Keratinocyte (primary cell): ENCODE measurements around the gene PLP1. TPM values are rescaled to one million over a fixed set of nuclear protein-coding genes. Genes with fewer than 3 reads are reported as not detected.

ENCODE experiments used
- DNase-seq: peaks from one replicate; pipeline ENCODE4 v3.0.0-alpha.2; 2011; ENCODE audit warnings: low read depth, missing footprints, low spot score
- FAIRE-seq: peaks from 2 replicates; lab custom pipeline; 2011; peaks lifted over from hg19 to GRCh38; lab: Jason Lieb, UNC
- H2AFZ ChIP-seq: 2 replicates; pipeline ENCODE4 v1.6.0; 2012; ENCODE audit warnings: low read length, control low read depth, inconsistent platforms; ENCODE audit not compliant: control insufficient read depth
- H3K27ac ChIP-seq: 2 replicates; pipeline ENCODE4 v1.5.1; 2011; ENCODE audit warnings: low read length; ENCODE audit not compliant: control insufficient read depth, insufficient read depth
- H3K27me3 ChIP-seq: 3 replicates; pipeline ENCODE4 v1.6.0; 2011; ENCODE audit warnings: low read length; ENCODE audit not compliant: control insufficient read depth, insufficient read depth; ENCODE audit errors: extremely low read depth
- H3K36me3 ChIP-seq, 2 experiments: 2 replicates in 1 of 2; 3 replicates in 1 of 2; pipeline ENCODE4 v1.5.1; 2011; ENCODE audit warnings: low read length in 2 of 2, mild to moderate bottlenecking in 1 of 2; ENCODE audit not compliant: control insufficient read depth in 2 of 2, insufficient read depth in 2 of 2; ENCODE audit errors: extremely low read depth in 1 of 2
- H3K4me1 ChIP-seq: 3 replicates; pipeline ENCODE4 v1.5.1; 2011; ENCODE audit warnings: low read length; ENCODE audit not compliant: control insufficient read depth, insufficient read depth; ENCODE audit errors: extremely low read depth
- H3K4me2 ChIP-seq: 3 replicates; pipeline ENCODE4 v1.6.0; 2011; ENCODE audit warnings: low read depth, low read length; ENCODE audit not compliant: control insufficient read depth, insufficient read depth; ENCODE audit errors: extremely low read depth
- H3K4me3 ChIP-seq, 3 experiments: fragments of 200-600 bp in 1 of 3; sonication (generic) in 1 of 3; 2 replicates in 2 of 3; 3 replicates in 1 of 3; pipeline ENCODE4 v1.5.1; 2011 to 2016; ENCODE audit warnings: low read length in 3 of 3, mild to moderate bottlenecking in 3 of 3, control low read depth in 2 of 3, inconsistent platforms in 1 of 3, low read depth in 1 of 3, mixed read lengths in 1 of 3, mixed run types in 1 of 3, moderate library complexity in 1 of 3; ENCODE audit not compliant: control insufficient read depth in 2 of 3, insufficient read depth in 2 of 3; ENCODE audit errors: extremely low read depth in 1 of 3
- H3K79me2 ChIP-seq: 2 replicates; pipeline ENCODE4 v1.6.0; 2012; ENCODE audit warnings: low read length; ENCODE audit not compliant: control insufficient read depth, insufficient read depth
- H3K9ac ChIP-seq: 3 replicates; pipeline ENCODE4 v1.6.0; 2011; ENCODE audit warnings: low read length; ENCODE audit not compliant: control insufficient read depth, insufficient read depth; ENCODE audit errors: extremely low read depth
- H3K9me1 ChIP-seq: 3 replicates; pipeline ENCODE4 v1.6.0; 2011; ENCODE audit warnings: low read length; ENCODE audit not compliant: control insufficient read depth, insufficient read depth; ENCODE audit errors: extremely low read depth
- H3K9me3 ChIP-seq: 2 replicates; pipeline ENCODE4 v1.5.1; 2012; ENCODE audit warnings: low read depth, low read length; ENCODE audit not compliant: control insufficient read depth
- H4K20me1 ChIP-seq: 3 replicates; pipeline ENCODE4 v1.6.0; 2011; ENCODE audit warnings: low read length; ENCODE audit not compliant: control insufficient read depth, insufficient read depth; ENCODE audit errors: extremely low read depth
- EZH2 ChIP-seq: IDR thresholded peaks from one replicate; pipeline ENCODE4 v1.6.1; 2012; ENCODE audit warnings: inconsistent platforms, mild to moderate bottlenecking, low read length, moderate library complexity
- dilution Hi-C: fragments of 300-500 bp; cut with MboI; formaldehyde crosslinking; loops from one replicate; pipeline ENCODE4 v1.7.0; 2020; ENCODE audit warnings: low sequenced_read_pairs; ENCODE audit not compliant: extremely low pct_ligation_motif_present
- polyA plus RNA-seq, 5 experiments: library from polyadenylated mRNA; depleted of rRNA in 3 of 5; stranded (reverse) in 3 of 5; stranded (forward) in 1 of 5; unstranded in 1 of 5; fragments of >200 nt; gene quantifications; 1 replicate in 1 of 5; 2 replicates in 3 of 5; 3 replicates in 1 of 5; pipeline versions ENCODE4 v1.2.1 to v1.2.3, GENCODE V29; 2011 to 2012; ENCODE audit warnings: missing spikeins in 2 of 5, low read depth in 1 of 5, low replicate concordance in 1 of 5
- TF ChIP-seq, protein P1 (sequence below), 3 experiments: IDR thresholded peaks in 1 of 3; conservative IDR thresholded peaks in 1 of 3; optimal IDR thresholded peaks in 1 of 3; 2 replicates in 2 of 3; 3 replicates in 1 of 3; pipeline versions ENCODE3 to v1.5.1; 2011; ENCODE audit warnings: low read length in 3 of 3, mild to moderate bottlenecking in 3 of 3, moderate library complexity in 2 of 3, control low read depth in 1 of 3, inconsistent platforms in 1 of 3; ENCODE audit not compliant: insufficient read depth in 2 of 3; ENCODE audit errors: extremely low read depth in 1 of 3

The PLP1 gene
- polyA plus RNA-seq, 1 donor (not counting 4 experiments of a cell fraction or from before 2014, with no cell fraction given): not detected

DNA sequence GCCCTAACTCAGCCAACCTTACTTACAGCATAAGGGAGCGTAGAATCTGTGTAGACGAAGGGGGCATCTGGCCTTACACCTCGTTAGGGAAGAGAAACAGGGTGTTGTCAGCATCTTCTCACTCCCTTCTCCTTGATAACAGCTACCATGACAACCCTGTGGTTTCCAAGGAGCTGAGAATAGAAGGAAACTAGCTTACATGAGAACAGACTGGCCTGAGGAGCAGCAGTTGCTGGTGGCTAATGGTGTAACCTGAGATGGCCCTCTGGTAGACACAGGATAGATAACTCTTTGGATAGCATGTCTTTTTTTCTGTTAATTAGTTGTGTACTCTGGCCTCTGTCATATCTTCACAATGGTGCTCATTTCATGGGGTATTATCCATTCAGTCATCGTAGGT, 14.6 kb downstream of the PLP1 start:
- no peaks in the 10 kb centered on the region for H4K20me1 ChIP-seq
- peaks cover under 1% of the 10 kb centered on the region for H3K27me3 ChIP-seq
- FAIRE-seq: no peak
- no peak overlapping the region for H3K9ac ChIP-seq
- no peak overlapping the region for H3K4me2 ChIP-seq
- H3K4me1 ChIP-seq: peaks cover 16% of the 10 kb centered on the region
- no peak overlapping the region for H2AFZ ChIP-seq
- TF ChIP-seq EZH2: no peak
- TF ChIP-seq, protein P1, sequence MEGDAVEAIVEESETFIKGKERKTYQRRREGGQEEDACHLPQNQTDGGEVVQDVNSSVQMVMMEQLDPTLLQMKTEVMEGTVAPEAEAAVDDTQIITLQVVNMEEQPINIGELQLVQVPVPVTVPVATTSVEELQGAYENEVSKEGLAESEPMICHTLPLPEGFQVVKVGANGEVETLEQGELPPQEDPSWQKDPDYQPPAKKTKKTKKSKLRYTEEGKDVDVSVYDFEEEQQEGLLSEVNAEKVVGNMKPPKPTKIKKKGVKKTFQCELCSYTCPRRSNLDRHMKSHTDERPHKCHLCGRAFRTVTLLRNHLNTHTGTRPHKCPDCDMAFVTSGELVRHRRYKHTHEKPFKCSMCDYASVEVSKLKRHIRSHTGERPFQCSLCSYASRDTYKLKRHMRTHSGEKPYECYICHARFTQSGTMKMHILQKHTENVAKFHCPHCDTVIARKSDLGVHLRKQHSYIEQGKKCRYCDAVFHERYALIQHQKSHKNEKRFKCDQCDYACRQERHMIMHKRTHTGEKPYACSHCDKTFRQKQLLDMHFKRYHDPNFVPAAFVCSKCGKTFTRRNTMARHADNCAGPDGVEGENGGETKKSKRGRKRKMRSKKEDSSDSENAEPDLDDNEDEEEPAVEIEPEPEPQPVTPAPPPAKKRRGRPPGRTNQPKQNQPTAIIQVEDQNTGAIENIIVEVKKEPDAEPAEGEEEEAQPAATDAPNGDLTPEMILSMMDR (optimal IDR thresholded peaks at IDR 0.05 in 1 of 3, IDR thresholded peaks at IDR 0.05 in 1 of 3, conservative IDR thresholded peaks at IDR 0.05 in 1 of 3; ENCODE audit: extremely low read depth in 1 of 3, insufficient read depth in 2 of 3, low read length in 3 of 3): no peak
- no peaks in the 10 kb centered on the region for H3K9me3 ChIP-seq
- no peaks in the 10 kb centered on the region for H3K79me2 ChIP-seq
- no peaks in the 10 kb centered on the region for H3K36me3 ChIP-seq
- no peaks in the 10 kb centered on the region for H3K9me1 ChIP-seq
- dilution Hi-C loops: no loop called here
- H3K27ac ChIP-seq: no peak overlapping the region
- no peak overlapping the region for H3K4me3 ChIP-seq
- DNase-seq: no peak

DNA sequence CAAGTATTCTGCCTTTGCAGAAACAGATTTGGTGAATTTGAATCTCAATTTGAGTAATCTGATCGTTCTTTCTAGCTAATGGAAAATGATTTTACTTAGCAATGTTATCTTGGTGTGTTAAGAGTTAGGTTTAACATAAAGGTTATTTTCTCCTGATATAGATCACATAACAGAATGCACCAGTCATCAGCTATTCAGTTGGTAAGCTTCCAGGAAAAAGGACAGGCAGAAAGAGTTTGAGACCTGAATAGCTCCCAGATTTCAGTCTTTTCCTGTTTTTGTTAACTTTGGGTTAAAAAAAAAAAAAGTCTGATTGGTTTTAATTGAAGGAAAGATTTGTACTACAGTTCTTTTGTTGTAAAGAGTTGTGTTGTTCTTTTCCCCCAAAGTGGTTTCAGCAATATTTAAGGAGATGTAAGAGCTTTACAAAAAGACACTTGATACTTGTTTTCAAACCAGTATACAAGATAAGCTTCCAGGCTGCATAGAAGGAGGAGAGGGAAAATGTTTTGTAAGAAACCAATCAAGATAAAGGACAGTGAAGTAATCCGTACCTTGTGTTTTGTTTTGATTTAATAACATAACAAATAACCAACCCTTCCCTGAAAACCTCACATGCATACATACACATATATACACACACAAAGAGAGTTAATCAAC, 15.3 kb downstream of the PLP1 start:
- H3K4me2 ChIP-seq: no peak overlapping the region
- H4K20me1 ChIP-seq: no peaks in the 10 kb centered on the region
- no peaks in the 10 kb centered on the region for H3K36me3 ChIP-seq
- H3K4me3 ChIP-seq: no peak overlapping the region
- H3K9ac ChIP-seq: no peak overlapping the region
- FAIRE-seq (no peak), DNase-seq (no peak)
- H2AFZ ChIP-seq: no peak overlapping the region
- no peaks in the 10 kb centered on the region for H3K9me3 ChIP-seq
- H3K4me1 ChIP-seq: peaks cover 16% of the 10 kb centered on the region
- no peaks in the 10 kb centered on the region for H3K9me1 ChIP-seq
- no peak overlapping the region for H3K27ac ChIP-seq
- dilution Hi-C loops: no loop called here
- no peaks in the 10 kb centered on the region for H3K79me2 ChIP-seq
- no peak for TF ChIP-seq EZH2
- TF ChIP-seq, protein P1 (optimal IDR thresholded peaks at IDR 0.05 in 1 of 3, IDR thresholded peaks at IDR 0.05 in 1 of 3, conservative IDR thresholded peaks at IDR 0.05 in 1 of 3; ENCODE audit: extremely low read depth in 1 of 3, insufficient read depth in 2 of 3, low read length in 3 of 3): no peak
- H3K27me3 ChIP-seq: no peaks in the 10 kb centered on the region
